Activated CD8-positive, alpha-beta memory T cell treated with anti-CD3 and anti-CD28 coated beads, Interleukin-2, amount 50 U/mL, for 24 hours (primary cell): Measurements from ENCODE around the gene CTSA.

ENCODE experiments used
- DNase-seq: peaks from one replicate; pipeline ENCODE4 v3.0.0-alpha.2; 2020; ENCODE audit errors: extremely low read depth

CTSA gene

GRCh38 chr20:45938727-45939438, 47.7 kb downstream of the CTSA start:
- DNase-seq, result no peak

DNA sequence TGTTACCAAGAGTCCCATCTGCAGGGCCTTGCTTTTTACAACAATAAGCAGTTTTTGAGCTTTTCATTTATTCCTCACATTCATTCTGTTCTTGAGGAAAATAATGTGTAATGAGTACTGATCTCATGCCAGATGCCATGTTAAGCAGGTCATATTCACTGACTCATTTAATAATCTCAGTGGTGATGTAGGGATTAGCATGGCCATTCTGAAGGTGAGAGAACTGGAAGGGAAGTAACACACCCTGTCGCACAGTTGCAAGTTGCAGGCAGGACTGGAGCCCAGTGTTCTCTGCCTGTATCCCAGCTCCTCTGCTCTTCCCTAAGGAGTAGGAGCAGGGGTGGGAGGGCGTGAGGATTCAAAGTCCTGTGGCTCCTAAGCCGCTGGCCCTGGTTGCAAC, 48.9 kb downstream of the CTSA start:
- DNase-seq, result no peak

DNA sequence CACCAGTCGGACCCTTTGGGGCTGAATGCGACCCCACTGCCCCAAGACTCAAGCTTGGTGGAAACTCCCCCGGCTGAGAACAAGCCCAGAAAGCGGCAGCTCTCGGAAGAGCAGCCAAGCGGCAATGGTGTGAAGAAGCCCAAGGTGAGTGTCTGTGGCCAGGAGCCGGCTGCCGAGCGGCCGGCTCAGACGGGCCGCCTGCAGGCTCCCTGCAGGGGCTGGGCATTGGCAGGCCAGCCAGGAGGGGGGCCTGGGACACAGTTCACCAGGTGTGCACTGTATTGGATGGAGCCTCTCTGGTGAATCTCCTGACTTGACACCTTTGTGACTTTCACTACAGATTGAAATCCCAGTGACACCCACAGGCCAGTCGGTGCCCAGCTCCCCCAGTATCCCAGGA, 49.3 kb downstream of the CTSA start:
- DNase-seq, result no peak

DNA sequence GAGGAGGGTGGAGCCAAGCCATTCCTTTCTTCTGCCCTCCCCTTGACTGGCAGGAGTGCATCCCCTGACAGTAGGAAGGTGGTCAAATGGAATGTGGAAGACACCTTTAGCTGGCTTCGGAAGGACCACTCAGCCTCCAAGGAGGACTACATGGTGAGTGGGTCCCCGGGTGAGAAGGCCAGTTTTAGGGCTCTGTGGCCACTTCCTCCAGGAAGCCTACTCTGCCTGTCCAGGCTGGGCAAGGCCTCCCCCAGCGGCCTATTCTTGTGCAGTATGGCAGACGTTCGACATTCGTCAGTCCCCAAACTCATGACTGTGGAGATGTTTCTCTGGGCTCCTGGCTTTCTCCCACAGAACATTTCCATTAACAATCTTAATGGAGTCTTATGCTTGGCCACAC, 52.5 kb downstream of the CTSA start:
- no peak for DNase-seq

GRCh38 chr20:45944151-45944964, 53.2 kb downstream of the CTSA start:
- DNase-seq, result no peak

GRCh38 chr20:45944965-45945677, 54.0 kb downstream of the CTSA start:
- DNase-seq, result no peak

GRCh38 chr20:45945678-45946148, 54.6 kb downstream of the CTSA start:
- no peak for DNase-seq

- no peak for DNase-seq
These were observed 55.2 kb downstream of the CTSA start for GRCh38 chr20:45946149-45946970.

DNA sequence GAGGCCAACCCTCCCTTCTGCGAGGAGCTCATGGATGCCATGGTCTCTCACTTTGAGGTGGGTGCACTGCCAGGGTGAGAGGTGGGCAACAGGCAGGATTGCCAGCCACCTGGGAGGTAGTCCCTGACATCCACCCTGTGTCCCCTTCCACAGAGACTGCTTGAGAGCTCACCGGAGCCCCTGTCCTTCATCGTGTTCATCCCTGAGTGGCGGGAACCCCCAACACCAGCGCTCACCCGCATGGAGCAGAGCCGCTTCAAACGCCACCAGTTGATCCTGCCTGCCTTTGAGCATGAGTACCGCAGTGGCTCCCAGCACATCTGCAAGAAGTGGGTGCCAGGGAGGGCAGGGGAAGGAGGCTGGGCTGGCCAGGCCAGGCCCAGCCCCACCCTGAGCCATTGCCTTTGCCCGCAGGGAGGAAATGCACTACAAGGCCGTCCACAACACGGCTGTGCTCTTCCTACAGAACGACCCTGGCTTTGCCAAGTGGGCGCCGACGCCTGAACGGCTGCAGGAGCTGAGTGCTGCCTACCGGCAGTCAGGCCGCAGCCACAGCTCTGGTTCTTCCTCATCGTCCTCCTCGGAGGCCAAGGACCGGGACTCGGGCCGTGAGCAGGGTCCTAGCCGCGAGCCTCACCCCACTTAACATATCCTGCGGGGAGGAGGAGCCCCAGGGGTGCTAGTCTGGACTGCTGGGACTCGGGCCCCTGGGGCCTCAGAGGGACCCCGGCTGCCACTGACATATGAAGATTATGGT, 56.2 kb downstream of the CTSA start:
- no peak for DNase-seq

DNA sequence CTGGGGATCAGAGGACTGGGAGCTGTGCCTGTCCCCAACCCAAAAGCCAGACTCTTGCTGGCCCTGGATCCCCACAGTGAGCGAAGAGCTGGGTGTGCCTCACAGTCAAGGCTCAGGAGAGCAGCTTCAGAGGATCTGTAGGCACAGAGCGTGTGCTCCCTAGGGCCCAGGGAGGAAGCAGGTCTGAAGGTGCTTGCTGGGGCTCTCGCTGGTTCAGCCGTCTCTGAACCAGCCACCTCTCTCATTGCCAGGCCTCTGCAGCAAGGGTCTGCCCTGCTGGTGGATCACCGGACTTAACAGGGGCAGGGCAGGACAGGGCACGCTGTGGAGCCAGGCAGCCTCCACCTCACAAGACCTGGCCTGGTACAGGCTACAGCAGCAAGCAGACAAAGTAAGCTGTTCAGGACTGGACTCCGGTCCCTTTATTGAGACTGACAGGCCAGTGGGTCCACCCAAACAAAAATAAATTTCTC, 57.2 kb downstream of the CTSA start:
- no peak for DNase-seq
